ENCODE results near the gene CFAP44.

The CFAP44 gene

GRCh38 chr3:113431811-113432210 is 9.5 kb downstream of the CFAP44 start:
- no peaks in the 10 kb centered on the region for H3K27me3 Mint-ChIP-seq

GRCh38 chr3:113428581-113428980 is 12.7 kb downstream of the CFAP44 start:
- Mint-ChIP-seq H3K9me3 (peaks cover 18% of the 10 kb centered on the region), H3K27me3 (no peaks in the 10 kb centered on the region), H3K4me3 (no peak overlapping the region), H3K27ac (ENCODE audit: low read depth) (no peak overlapping the region), H3K36me3 (ENCODE audit: insufficient read depth) (peaks cover 7% of the 10 kb centered on the region), H3K4me1 (no peaks in the 10 kb centered on the region)
- ATAC-seq (replicated peaks; ENCODE audit: extremely low read depth, poor library complexity, severe bottlenecking) (no peak), DNase-seq (ENCODE audit: low spot score in 2 of 2) (no peak)

More at GRCh38 chr3:113431811-113432210, 9.5 kb downstream of the CFAP44 start:
- no peak overlapping the region for H3K4me3 Mint-ChIP-seq
- DNase-seq (ENCODE audit: low spot score in 2 of 2) (no peak), ATAC-seq (replicated peaks; ENCODE audit: extremely low read depth, poor library complexity, severe bottlenecking) (no peak)
- H3K27ac Mint-ChIP-seq (ENCODE audit: low read depth), result no peak overlapping the region
- H3K9me3 Mint-ChIP-seq, result peaks cover 4% of the 10 kb centered on the region
- no peaks in the 10 kb centered on the region for H3K4me1 Mint-ChIP-seq
- peaks cover 2% of the 10 kb centered on the region for H3K36me3 Mint-ChIP-seq (ENCODE audit: insufficient read depth)

GRCh38 chr3:113423699-113424098 is 17.6 kb downstream of the CFAP44 start:
- Mint-ChIP-seq H3K27me3 (no peaks in the 10 kb centered on the region), H3K9me3 (peaks cover 18% of the 10 kb centered on the region), H3K27ac (ENCODE audit: low read depth) (peak overlapping the region; percentile 76), H3K4me1 (no peaks in the 10 kb centered on the region), H3K4me3 (no peak overlapping the region), H3K36me3 (ENCODE audit: insufficient read depth) (peaks cover 7% of the 10 kb centered on the region)
- DNase-seq (ENCODE audit: low spot score in 2 of 2) (no peak), ATAC-seq (replicated peaks; ENCODE audit: extremely low read depth, poor library complexity, severe bottlenecking) (no peak)

GRCh38 chr3:113421082-113421481 is 20.2 kb downstream of the CFAP44 start:
- DNase-seq (ENCODE audit: low spot score in 2 of 2) (no peak), ATAC-seq (replicated peaks; ENCODE audit: extremely low read depth, poor library complexity, severe bottlenecking) (no peak)
- Mint-ChIP-seq H3K27ac (ENCODE audit: low read depth) (no peak overlapping the region), H3K27me3 (no peaks in the 10 kb centered on the region), H3K4me3 (no peak overlapping the region), H3K4me1 (no peaks in the 10 kb centered on the region), H3K36me3 (ENCODE audit: insufficient read depth) (peaks cover 2% of the 10 kb centered on the region), H3K9me3 (peaks cover 6% of the 10 kb centered on the region)

GRCh38 chr3:113409676-113410075 is 31.6 kb downstream of the CFAP44 start:
- H3K4me1 Mint-ChIP-seq, result no peaks in the 10 kb centered on the region
- H3K36me3 Mint-ChIP-seq (ENCODE audit: insufficient read depth), result peaks cover 3% of the 10 kb centered on the region
- DNase-seq (ENCODE audit: low spot score in 2 of 2) (no peak), ATAC-seq (replicated peaks; ENCODE audit: extremely low read depth, poor library complexity, severe bottlenecking) (no peak)
- peaks cover 14% of the 10 kb centered on the region for H3K9me3 Mint-ChIP-seq
- no peaks in the 10 kb centered on the region for H3K27me3 Mint-ChIP-seq
- no peak overlapping the region for H3K4me3 Mint-ChIP-seq
- no peak overlapping the region for H3K27ac Mint-ChIP-seq (ENCODE audit: low read depth)

- no peaks in the 10 kb centered on the region for H3K27me3 Mint-ChIP-seq
- H3K4me1 Mint-ChIP-seq, result no peaks in the 10 kb centered on the region
- H3K9me3 Mint-ChIP-seq, result no peaks in the 10 kb centered on the region
- H3K27ac Mint-ChIP-seq (ENCODE audit: low read depth), result no peak overlapping the region
- H3K4me3 Mint-ChIP-seq, result no peak overlapping the region
- no peak for ATAC-seq (replicated peaks; ENCODE audit: extremely low read depth, poor library complexity, severe bottlenecking)
- H3K36me3 Mint-ChIP-seq (ENCODE audit: insufficient read depth), result peaks cover 10% of the 10 kb centered on the region
- no peak for DNase-seq (ENCODE audit: low spot score in 2 of 2)
Measured at GRCh38 chr3:113405180-113405579, 36.1 kb downstream of the CFAP44 start.

- Mint-ChIP-seq H3K4me1 (no peaks in the 10 kb centered on the region), H3K27ac (ENCODE audit: low read depth) (no peak overlapping the region), H3K9me3 (no peaks in the 10 kb centered on the region), H3K27me3 (no peaks in the 10 kb centered on the region), H3K36me3 (ENCODE audit: insufficient read depth) (peaks cover 11% of the 10 kb centered on the region), H3K4me3 (no peak overlapping the region)
- DNase-seq (ENCODE audit: low spot score in 2 of 2), result no peak
- ATAC-seq (replicated peaks; ENCODE audit: extremely low read depth, poor library complexity, severe bottlenecking), result no peak
Measured at GRCh38 chr3:113404637-113405036, 36.7 kb downstream of the CFAP44 start.
